Adipocyte (in vitro differentiated cells): ENCODE measurements around the gene SMARCC1.

Source experiments
- DNase-seq: peaks from one replicate; pipeline ENCODE4 v3.0.0-alpha.2; 2015; ENCODE audit warnings: low read depth
- H3K27me3 ChIP-seq: replicated peaks from 2 replicates; pipeline ENCODE4 v1.7.0; 2013; ENCODE audit warnings: mild to moderate bottlenecking, low read length, moderate library complexity; ENCODE audit not compliant: control insufficient read depth, insufficient read depth
- H3K36me3 ChIP-seq: 2 replicates; pipeline ENCODE4 v1.7.0; 2013; ENCODE audit warnings: low read length, mild to moderate bottlenecking, moderate library complexity; ENCODE audit not compliant: control insufficient read depth, insufficient read depth, severe bottlenecking
- H3K4me1 ChIP-seq: 2 replicates; pipeline ENCODE4 v1.7.0; 2013; ENCODE audit warnings: mild to moderate bottlenecking, low read length, moderate library complexity; ENCODE audit not compliant: control insufficient read depth, insufficient read depth
- H3K4me3 ChIP-seq: 2 replicates; pipeline ENCODE4 v1.7.0; 2013; ENCODE audit warnings: mild to moderate bottlenecking, low read length, moderate library complexity
- H3K9ac ChIP-seq: 2 replicates; pipeline ENCODE4 v1.7.0; 2013; ENCODE audit warnings: mild to moderate bottlenecking, low read length, moderate library complexity
- H3K9me3 ChIP-seq: 2 replicates; pipeline ENCODE4 v1.7.0; 2013; ENCODE audit warnings: mild to moderate bottlenecking, low read length, moderate library complexity; ENCODE audit not compliant: control insufficient read depth

The SMARCC1 gene

GRCh38 chr3:47629770-47630169 lies 151.9 kb downstream of the SMARCC1 start:
- Histone ChIP-seq H3K9ac (no peak overlapping the region), H3K4me1 (no peaks in the 10 kb centered on the region), H3K27me3 (no peaks in the 10 kb centered on the region), H3K4me3 (no peak overlapping the region), H3K36me3 (peaks cover 68% of the 10 kb centered on the region), H3K9me3 (no peaks in the 10 kb centered on the region)
- no peak for DNase-seq

GRCh38 chr3:47628426-47628825 lies 153.3 kb downstream of the SMARCC1 start:
- no peak overlapping the region for H3K9ac ChIP-seq
- no peak for DNase-seq
- H3K9me3 ChIP-seq: no peaks in the 10 kb centered on the region
- no peaks in the 10 kb centered on the region for H3K4me1 ChIP-seq
- peaks cover 62% of the 10 kb centered on the region for H3K36me3 ChIP-seq
- no peaks in the 10 kb centered on the region for H3K27me3 ChIP-seq
- H3K4me3 ChIP-seq: no peak overlapping the region

- Histone ChIP-seq H3K4me3 (no peak overlapping the region), H3K4me1 (no peaks in the 10 kb centered on the region), H3K9ac (no peak overlapping the region), H3K36me3 (peaks cover 58% of the 10 kb centered on the region), H3K27me3 (no peaks in the 10 kb centered on the region), H3K9me3 (no peaks in the 10 kb centered on the region)
- no peak for DNase-seq
Measured at GRCh38 chr3:47622671-47623461, 158.8 kb downstream of the SMARCC1 start.

GRCh38 chr3:47617086-47618010 lies 164.3 kb downstream of the SMARCC1 start:
- no peak overlapping the region for H3K9ac ChIP-seq
- H3K9me3 ChIP-seq: no peaks in the 10 kb centered on the region
- no peak overlapping the region for H3K4me3 ChIP-seq
- peaks cover 6% of the 10 kb centered on the region for H3K4me1 ChIP-seq
- no peaks in the 10 kb centered on the region for H3K27me3 ChIP-seq
- peaks cover 45% of the 10 kb centered on the region for H3K36me3 ChIP-seq
- DNase-seq: peak; percentile 22

GRCh38 chr3:47614788-47615187 lies 166.9 kb downstream of the SMARCC1 start:
- Histone ChIP-seq H3K4me3 (no peak overlapping the region), H3K4me1 (peaks cover 13% of the 10 kb centered on the region), H3K36me3 (peaks cover 35% of the 10 kb centered on the region), H3K9me3 (no peaks in the 10 kb centered on the region), H3K27me3 (no peaks in the 10 kb centered on the region), H3K9ac (no peak overlapping the region)
- DNase-seq: no peak

GRCh38 chr3:47613722-47614121 lies 168.0 kb downstream of the SMARCC1 start:
- H3K9ac ChIP-seq: no peak overlapping the region
- peaks cover 32% of the 10 kb centered on the region for H3K36me3 ChIP-seq
- H3K9me3 ChIP-seq: no peaks in the 10 kb centered on the region
- no peak for DNase-seq
- H3K4me3 ChIP-seq: no peak overlapping the region
- H3K27me3 ChIP-seq: no peaks in the 10 kb centered on the region
- H3K4me1 ChIP-seq: peaks cover 13% of the 10 kb centered on the region

GRCh38 chr3:47612879-47613278 lies 168.8 kb downstream of the SMARCC1 start:
- DNase-seq: no peak
- Histone ChIP-seq H3K9ac (no peak overlapping the region), H3K4me3 (no peak overlapping the region), H3K9me3 (no peaks in the 10 kb centered on the region), H3K27me3 (no peaks in the 10 kb centered on the region), H3K36me3 (peaks cover 36% of the 10 kb centered on the region), H3K4me1 (peaks cover 13% of the 10 kb centered on the region)

- H3K36me3 ChIP-seq: peaks cover 36% of the 10 kb centered on the region
- H3K4me1 ChIP-seq: peaks cover 13% of the 10 kb centered on the region
Measured at GRCh38 chr3:47612178-47612577, 169.5 kb downstream of the SMARCC1 start.

GRCh38 chr3:47611576-47611975 lies 170.1 kb downstream of the SMARCC1 start:
- Histone ChIP-seq H3K4me1 (peaks cover 13% of the 10 kb centered on the region), H3K27me3 (no peaks in the 10 kb centered on the region), H3K36me3 (peaks cover 36% of the 10 kb centered on the region), H3K9ac (no peak overlapping the region), H3K4me3 (no peak overlapping the region), H3K9me3 (no peaks in the 10 kb centered on the region)
- DNase-seq: no peak

More at GRCh38 chr3:47612178-47612577, 169.5 kb downstream of the SMARCC1 start:
- H3K4me3 ChIP-seq: no peak overlapping the region
- H3K27me3 ChIP-seq: no peaks in the 10 kb centered on the region
- peak; percentile 58 for DNase-seq
- no peak overlapping the region for H3K9ac ChIP-seq
- H3K9me3 ChIP-seq: no peaks in the 10 kb centered on the region

- Histone ChIP-seq H3K4me1 (peaks cover 13% of the 10 kb centered on the region), H3K27me3 (no peaks in the 10 kb centered on the region), H3K36me3 (peaks cover 43% of the 10 kb centered on the region), H3K9me3 (no peaks in the 10 kb centered on the region), H3K4me3 (no peak overlapping the region), H3K9ac (no peak overlapping the region)
- no peak for DNase-seq
Measured at GRCh38 chr3:47610583-47610982, 171.1 kb downstream of the SMARCC1 start.

- no peak overlapping the region for H3K4me3 ChIP-seq
- H3K4me1 ChIP-seq: peaks cover 8% of the 10 kb centered on the region
- H3K9me3 ChIP-seq: no peaks in the 10 kb centered on the region
- H3K36me3 ChIP-seq: peaks cover 48% of the 10 kb centered on the region
- no peak overlapping the region for H3K9ac ChIP-seq
- H3K27me3 ChIP-seq: no peaks in the 10 kb centered on the region
- no peak for DNase-seq
Measured at GRCh38 chr3:47607335-47607734, 174.4 kb downstream of the SMARCC1 start.
